ENCODE results near the gene JARID2. TPM values are rescaled to one million over a fixed set of nuclear protein-coding genes. Genes with fewer than 3 reads are reported as not detected.
"Not testable (repeated sequence)": the region's sequence is repeated elsewhere in the genome, so short reads cannot be mapped to it uniquely, and the experiment has no call there.

Gene JARID2
- total RNA-seq, 2 experiments from 2014 or later, result 30.0 to 42.4 TPM

DNA sequence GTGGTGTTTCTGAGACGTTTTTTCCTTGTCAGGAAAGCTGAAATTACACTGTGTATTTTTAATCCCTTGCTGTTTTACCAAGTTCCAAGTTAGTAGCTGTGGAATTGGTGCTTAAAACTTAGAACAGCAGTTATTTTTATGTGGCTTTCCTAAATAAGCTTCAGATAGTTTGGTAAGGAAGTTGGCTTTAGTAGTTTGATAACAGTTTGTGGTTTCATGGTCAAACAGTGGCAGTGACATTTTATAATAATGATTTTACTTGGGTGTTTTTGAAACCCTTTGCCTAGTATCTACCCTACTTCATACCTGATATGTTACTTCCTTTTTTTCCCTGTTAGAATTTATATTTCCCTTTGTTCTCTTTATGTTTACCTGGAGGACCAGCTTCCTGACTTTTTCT lies 164.9 kb downstream of the JARID2 start:
- Mint-ChIP-seq H3K27ac (peak overlapping the region; percentile 90), H3K4me1 (peaks cover 58% of the 10 kb centered on the region), H3K9me3 (ENCODE audit: low read depth) (peaks cover 2% of the 10 kb centered on the region), H3K4me3 (peak overlapping the region; percentile 30), H3K36me3 (peaks cover 32% of the 10 kb centered on the region), H3K27me3 (no peaks in the 10 kb centered on the region)
- DNase-seq (no peak), ATAC-seq (no peak)
- CTCF ChIA-PET, result interaction anchor here (1.3 to 2.3 kb wide), 2 partner anchors 11 to 107 kb away, joined by 3 to 16 read pairs; no protein-coding TSS in a partner anchor

DNA sequence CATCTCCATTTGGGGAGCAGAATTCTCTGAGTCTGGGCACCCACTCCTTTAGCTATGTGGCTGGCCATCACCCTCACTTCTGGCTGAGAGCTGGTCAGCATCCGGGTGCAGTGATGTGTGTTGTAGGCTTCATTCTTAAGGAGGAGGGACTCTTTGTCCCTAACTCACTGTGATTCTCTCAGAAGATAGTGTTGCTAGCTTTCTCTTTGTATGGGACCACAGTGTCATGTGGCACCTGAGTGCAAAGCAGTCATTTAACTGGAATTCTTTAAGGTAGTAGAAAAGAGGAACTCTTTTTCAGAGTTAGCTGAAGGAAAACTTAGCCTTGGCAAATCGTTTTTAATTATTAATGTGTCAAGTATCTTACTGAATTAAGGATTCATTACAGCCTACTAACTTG lies 165.9 kb downstream of the JARID2 start:
- CTCF ChIA-PET, result interaction anchor here (1.6 to 2.3 kb wide), 3 partner anchors 10 to 27 kb away, joined by 5 to 16 read pairs (median 5); no protein-coding TSS in a partner anchor
- no peak for ATAC-seq
- peaks cover 60% of the 10 kb centered on the region for H3K4me1 Mint-ChIP-seq
- peaks cover 38% of the 10 kb centered on the region for H3K36me3 Mint-ChIP-seq
- peak overlapping the region; percentile 90 for H3K27ac Mint-ChIP-seq
- H3K9me3 Mint-ChIP-seq (ENCODE audit: low read depth), result peaks cover 4% of the 10 kb centered on the region
- no peaks in the 10 kb centered on the region for H3K27me3 Mint-ChIP-seq
- peak overlapping the region; percentile 30 for H3K4me3 Mint-ChIP-seq
- no peak for DNase-seq

DNA sequence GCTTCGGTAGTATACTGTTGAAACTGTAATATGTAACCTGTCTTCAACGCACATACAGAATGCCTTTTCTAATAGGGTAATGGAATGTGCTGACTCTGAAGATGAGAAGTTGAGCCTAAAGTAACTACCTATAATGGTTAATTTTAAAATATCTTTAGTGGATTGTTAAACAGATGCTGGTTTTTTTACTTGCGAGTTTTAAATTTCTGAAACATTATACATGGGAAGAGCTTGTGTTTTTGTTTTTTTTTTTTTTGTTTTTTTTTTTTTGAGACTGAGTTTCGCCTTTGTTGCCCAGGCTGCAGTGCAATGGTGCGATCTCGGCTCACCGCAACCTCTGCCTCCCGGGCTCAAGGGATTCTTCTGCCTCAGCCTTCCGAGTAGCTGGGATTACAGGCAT lies 166.9 kb downstream of the JARID2 start:
- CTCF ChIA-PET, result interaction anchor here (1.2 to 2.0 kb wide), 3 partner anchors 10 to 26 kb away, joined by 4 to 5 read pairs (median 5); no protein-coding TSS in a partner anchor
- no peak for DNase-seq
- ATAC-seq, result no peak
- H3K4me3 Mint-ChIP-seq, result no peak overlapping the region
- H3K27ac Mint-ChIP-seq, result peak overlapping the region; percentile 24
- H3K27me3 Mint-ChIP-seq, result no peaks in the 10 kb centered on the region
- H3K36me3 Mint-ChIP-seq, result peaks cover 45% of the 10 kb centered on the region
- H3K9me3 Mint-ChIP-seq (ENCODE audit: low read depth), result peaks cover 7% of the 10 kb centered on the region
- peaks cover 65% of the 10 kb centered on the region for H3K4me1 Mint-ChIP-seq

DNA sequence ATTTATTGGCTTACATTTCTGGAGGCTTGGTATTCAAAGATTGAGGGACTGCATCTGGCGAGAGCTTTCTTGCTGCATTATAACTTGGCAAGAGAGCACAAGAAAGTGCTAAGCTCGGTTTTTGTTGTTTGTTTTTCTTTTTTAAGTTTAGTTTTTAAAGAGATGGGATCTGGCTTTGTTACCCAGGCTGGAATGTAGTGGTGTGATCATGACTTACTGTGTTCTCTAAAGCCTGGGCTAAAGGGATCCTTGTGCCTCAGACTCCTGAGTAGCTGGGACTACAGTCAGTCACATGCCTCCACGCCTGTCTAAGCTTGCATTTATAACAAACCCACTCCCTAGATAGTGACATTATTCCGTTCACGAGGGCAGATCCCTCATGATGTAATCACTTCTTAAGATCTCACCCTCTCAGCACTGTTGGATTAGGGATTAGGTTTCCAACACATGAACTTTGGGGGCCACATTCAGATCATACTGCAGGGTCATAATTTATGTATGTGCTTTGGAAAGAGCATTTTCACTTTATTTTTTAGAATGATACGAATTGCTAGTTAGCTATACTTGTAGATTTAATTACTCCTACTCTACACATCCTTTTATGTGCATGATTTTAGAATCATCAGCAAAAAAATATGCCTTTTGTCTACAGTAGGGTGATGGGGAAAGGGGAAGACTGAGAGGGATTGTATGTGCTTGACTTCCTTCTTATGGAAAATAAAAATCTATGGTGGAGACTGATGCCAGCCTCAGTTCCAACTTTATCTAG lies 167.8 kb downstream of the JARID2 start:
- ATAC-seq (no peak), DNase-seq (no peak)
- H3K9me3 Mint-ChIP-seq (ENCODE audit: low read depth), result peaks cover 9% of the 10 kb centered on the region
- CTCF ChIA-PET, result interaction anchor here (1.2 to 2.0 kb wide), 3 partner anchors 9 to 25 kb away, joined by 4 to 5 read pairs (median 5); no protein-coding TSS in a partner anchor
- peaks cover 54% of the 10 kb centered on the region for H3K36me3 Mint-ChIP-seq
- peak overlapping the region; percentile 34 for H3K27ac Mint-ChIP-seq
- no peaks in the 10 kb centered on the region for H3K27me3 Mint-ChIP-seq
- no peak overlapping the region for H3K4me3 Mint-ChIP-seq
- H3K4me1 Mint-ChIP-seq, result peaks cover 66% of the 10 kb centered on the region

DNA sequence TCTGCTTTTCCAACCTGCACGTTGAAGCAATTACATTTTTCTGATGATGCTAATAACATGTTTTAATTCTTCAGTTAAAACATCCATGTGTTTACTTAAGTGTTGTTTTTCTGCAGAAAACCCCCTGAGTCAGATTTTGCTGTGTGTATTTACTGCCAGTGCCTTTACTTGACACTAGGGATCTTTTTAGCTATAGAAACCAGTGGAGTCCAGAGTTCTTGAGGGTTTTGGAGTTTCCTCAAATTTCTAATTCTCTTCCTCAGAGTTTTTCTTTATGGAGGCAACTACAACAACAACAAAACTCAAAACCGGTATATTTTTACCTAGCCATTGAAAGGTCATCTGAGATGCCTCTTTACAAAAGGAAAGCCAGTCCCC lies 168.4 kb downstream of the JARID2 start:
- DNase-seq (no peak), ATAC-seq (no peak)
- Mint-ChIP-seq H3K27ac (peak overlapping the region; percentile 34), H3K4me3 (no peak overlapping the region), H3K36me3 (peaks cover 57% of the 10 kb centered on the region), H3K27me3 (no peaks in the 10 kb centered on the region), H3K9me3 (ENCODE audit: low read depth) (peaks cover 10% of the 10 kb centered on the region), H3K4me1 (peaks cover 61% of the 10 kb centered on the region)
- CTCF ChIA-PET, result no interaction called here

DNA sequence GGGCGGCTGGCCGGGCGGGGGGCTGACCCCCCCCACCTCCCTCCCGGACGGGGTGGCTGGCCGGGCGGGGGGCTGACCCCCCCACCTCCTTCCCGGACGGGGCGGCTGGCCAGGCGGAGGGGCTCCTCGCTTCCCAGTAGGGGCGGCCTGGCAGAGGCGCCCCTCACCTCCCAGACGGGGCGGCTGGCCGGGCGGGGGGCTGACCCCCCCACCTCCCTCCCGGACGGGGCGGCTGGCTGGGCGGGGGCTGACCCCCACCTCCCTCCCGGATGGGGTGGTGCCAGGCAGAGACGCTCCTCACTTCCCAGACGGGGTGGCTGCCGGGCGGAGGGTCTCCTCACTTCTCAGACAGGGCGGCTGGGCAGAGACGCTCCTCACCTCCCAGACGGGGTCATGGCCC lies 169.8 kb downstream of the JARID2 start:
- H3K27me3 Mint-ChIP-seq, H3K4me3 Mint-ChIP-seq, H3K27ac Mint-ChIP-seq, CTCF ChIA-PET, ATAC-seq, DNase-seq: not testable (repeated sequence)
- H3K36me3 Mint-ChIP-seq, result peaks cover 69% of the 10 kb centered on the region
- H3K9me3 Mint-ChIP-seq (ENCODE audit: low read depth), result peaks cover 18% of the 10 kb centered on the region
- H3K4me1 Mint-ChIP-seq, result peaks cover 51% of the 10 kb centered on the region

DNA sequence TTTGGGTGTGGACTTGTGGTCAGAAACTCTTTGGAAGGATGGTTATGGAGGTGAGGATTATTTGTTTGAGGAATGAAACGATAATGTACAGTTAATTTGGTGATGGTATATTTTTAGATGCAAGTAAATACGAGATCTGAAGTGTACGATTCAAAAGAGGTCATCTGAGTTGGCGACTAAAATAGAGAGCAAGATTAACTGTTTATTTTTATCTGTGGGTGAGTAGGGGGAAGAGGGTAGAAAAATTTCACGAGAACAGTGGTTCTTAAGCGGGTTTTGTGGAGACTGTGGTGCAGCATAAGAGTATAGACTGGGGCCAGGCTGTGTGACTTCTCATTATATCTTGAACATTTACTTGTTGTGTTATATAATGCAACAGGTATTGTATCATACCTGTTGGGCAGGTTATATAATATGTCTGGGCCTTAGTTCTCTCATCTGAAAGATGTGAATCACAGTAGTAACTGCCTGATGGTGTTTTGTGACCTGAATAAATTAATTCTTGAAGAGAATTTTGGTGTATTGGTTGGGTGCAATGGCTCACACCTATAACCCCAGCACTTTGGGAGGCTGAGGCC lies 171.2 kb downstream of the JARID2 start:
- no peaks in the 10 kb centered on the region for H3K27me3 Mint-ChIP-seq
- CTCF ChIA-PET, result no interaction called here
- H3K9me3 Mint-ChIP-seq (ENCODE audit: low read depth), result peaks cover 18% of the 10 kb centered on the region
- H3K27ac Mint-ChIP-seq, result peak overlapping the region; percentile 33
- peaks cover 49% of the 10 kb centered on the region for H3K4me1 Mint-ChIP-seq
- no peak overlapping the region for H3K4me3 Mint-ChIP-seq
- H3K36me3 Mint-ChIP-seq, result peaks cover 70% of the 10 kb centered on the region
- ATAC-seq, result no peak
- DNase-seq, result no peak

DNA sequence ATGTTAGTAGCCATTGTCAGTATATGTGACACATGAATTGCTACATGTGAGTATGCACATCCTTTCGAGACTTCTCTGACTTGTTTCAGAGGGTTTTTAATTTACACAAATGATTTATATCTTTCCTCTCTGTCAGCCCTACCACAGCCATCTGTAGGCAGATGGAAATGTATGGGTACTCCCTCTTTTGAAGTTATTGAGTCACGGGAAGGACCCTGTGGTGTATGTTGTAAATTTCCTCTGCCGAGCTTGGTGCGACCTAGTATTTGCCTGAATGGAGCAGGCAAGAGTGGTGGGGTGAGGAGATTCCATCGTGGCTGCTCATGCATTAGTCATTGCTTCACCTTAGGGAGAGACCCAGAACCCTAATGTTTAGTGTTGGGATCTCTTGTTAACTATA lies 171.9 kb downstream of the JARID2 start:
- no peak overlapping the region for H3K4me3 Mint-ChIP-seq
- H3K27ac Mint-ChIP-seq, result no peak overlapping the region
- DNase-seq (peak; percentile 47), ATAC-seq (peak; percentile 4)
- H3K36me3 Mint-ChIP-seq, result peaks cover 62% of the 10 kb centered on the region
- no peaks in the 10 kb centered on the region for H3K27me3 Mint-ChIP-seq
- CTCF ChIA-PET, result interaction anchor here (0.9 kb wide), 1 partner anchor 24 kb away, joined by 4 read pairs; no protein-coding TSS in a partner anchor
- H3K4me1 Mint-ChIP-seq, result peaks cover 52% of the 10 kb centered on the region
- peaks cover 18% of the 10 kb centered on the region for H3K9me3 Mint-ChIP-seq (ENCODE audit: low read depth)

DNA sequence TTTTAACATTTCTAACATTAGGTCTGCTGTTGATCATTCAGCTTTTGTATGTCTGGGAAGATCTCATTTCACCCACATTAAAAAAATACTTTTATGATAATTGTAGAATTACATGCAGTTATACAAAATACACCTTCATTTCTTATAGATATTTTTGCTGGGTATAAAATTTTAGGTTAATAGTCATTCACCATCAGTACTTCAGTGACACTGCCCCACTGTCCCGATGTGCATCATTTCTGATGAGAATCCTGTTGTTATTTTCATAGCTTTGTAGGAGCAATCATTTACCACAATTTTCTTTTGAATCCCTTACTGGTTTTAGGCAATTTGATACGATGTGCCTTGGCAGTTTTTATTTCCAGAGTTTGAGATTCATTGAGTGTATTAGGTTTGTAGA lies 173.6 kb downstream of the JARID2 start:
- Mint-ChIP-seq H3K27me3 (no peaks in the 10 kb centered on the region), H3K4me3 (no peak overlapping the region), H3K9me3 (ENCODE audit: low read depth) (peaks cover 17% of the 10 kb centered on the region), H3K27ac (no peak overlapping the region), H3K4me1 (peaks cover 50% of the 10 kb centered on the region), H3K36me3 (peaks cover 59% of the 10 kb centered on the region)
- no peak for ATAC-seq
- CTCF ChIA-PET, result interaction anchor here (4.4 kb wide), 1 partner anchor 13 kb away, joined by 21 read pairs; no protein-coding TSS in a partner anchor
- DNase-seq, result no peak

DNA sequence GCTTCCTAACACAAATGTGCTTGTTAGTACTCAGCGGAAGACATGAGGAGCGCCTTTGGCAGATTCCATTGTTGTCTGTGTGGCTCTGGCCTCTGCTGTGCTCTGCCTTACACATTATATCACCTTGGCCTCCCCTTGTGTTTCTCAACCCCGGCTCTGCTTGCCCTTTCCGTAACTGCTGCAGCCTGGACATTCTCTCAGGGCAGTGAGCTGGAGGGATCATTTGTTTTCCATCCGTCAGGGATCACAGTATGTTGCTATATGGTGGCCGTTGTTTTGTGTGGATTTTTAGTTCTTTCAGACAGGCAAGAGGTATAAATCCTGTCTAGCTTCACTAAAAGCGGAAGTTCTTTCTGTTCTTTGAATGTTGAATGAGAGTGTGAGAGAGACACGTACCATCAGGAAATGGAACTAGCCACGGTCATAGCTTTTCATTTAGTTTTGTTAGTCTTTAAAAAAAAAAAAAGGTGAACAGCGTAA lies 175.1 kb downstream of the JARID2 start:
- Mint-ChIP-seq H3K36me3 (peaks cover 61% of the 10 kb centered on the region), H3K27me3 (no peaks in the 10 kb centered on the region), H3K27ac (peak overlapping the region; percentile 90), H3K4me1 (peaks cover 56% of the 10 kb centered on the region), H3K4me3 (peak overlapping the region; percentile 37), H3K9me3 (ENCODE audit: low read depth) (peaks cover 16% of the 10 kb centered on the region)
- DNase-seq (no peak), ATAC-seq (peak; percentile 61)
- CTCF ChIA-PET, result interaction anchor here (0.7 to 4.4 kb wide), 12 partner anchors 10 to 174 kb away, joined by 3 to 21 read pairs (median 5); no protein-coding TSS in a partner anchor

DNA sequence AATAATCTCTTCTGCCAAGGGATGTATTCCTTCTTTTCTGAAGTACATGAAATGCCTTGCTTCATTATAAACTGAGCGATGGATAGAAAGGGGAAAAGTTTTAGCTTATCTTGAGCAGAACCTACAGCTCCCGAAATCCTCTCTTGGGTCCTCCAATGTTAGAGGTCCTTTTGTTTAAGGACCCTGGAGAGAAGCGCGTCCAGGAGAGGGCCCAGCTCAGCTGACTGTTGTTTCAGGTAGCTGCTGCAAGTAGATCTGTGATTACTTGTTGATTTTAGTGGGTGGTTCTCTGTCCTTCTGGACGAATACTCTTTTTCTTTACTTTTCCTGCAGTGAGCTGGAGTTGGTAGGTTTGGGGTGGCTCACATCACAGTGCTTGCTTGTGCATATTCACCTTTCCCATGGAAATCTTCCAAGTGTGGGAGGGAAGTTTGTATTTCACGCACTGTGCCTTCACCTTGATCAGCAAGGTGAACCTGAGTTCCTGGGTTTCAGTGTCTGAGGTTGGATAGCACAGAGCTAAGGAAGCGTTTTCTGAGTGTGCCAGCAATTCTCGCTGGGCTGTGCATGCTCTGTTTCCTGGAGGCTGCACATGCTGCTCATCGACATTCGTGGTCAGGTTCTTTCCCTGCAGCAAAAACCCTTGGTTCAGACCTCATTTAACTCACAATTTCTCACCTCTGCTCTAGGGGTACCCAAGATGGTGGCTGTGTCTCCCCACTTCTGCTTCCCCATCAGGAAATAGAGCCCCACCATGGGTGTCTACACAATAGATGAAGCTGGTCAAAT lies 176.3 kb downstream of the JARID2 start:
- Mint-ChIP-seq H3K4me1 (peaks cover 61% of the 10 kb centered on the region), H3K36me3 (peaks cover 55% of the 10 kb centered on the region), H3K27me3 (no peaks in the 10 kb centered on the region), H3K27ac (peak overlapping the region; percentile 90), H3K4me3 (peak overlapping the region; percentile 40), H3K9me3 (ENCODE audit: low read depth) (peaks cover 12% of the 10 kb centered on the region)
- CTCF ChIA-PET, result interaction anchor here (0.7 to 4.4 kb wide), 11 partner anchors 9 to 175 kb away, joined by 3 to 21 read pairs (median 6); no protein-coding TSS in a partner anchor
- DNase-seq (peak; percentile 77), ATAC-seq (peak; percentile 79)

DNA sequence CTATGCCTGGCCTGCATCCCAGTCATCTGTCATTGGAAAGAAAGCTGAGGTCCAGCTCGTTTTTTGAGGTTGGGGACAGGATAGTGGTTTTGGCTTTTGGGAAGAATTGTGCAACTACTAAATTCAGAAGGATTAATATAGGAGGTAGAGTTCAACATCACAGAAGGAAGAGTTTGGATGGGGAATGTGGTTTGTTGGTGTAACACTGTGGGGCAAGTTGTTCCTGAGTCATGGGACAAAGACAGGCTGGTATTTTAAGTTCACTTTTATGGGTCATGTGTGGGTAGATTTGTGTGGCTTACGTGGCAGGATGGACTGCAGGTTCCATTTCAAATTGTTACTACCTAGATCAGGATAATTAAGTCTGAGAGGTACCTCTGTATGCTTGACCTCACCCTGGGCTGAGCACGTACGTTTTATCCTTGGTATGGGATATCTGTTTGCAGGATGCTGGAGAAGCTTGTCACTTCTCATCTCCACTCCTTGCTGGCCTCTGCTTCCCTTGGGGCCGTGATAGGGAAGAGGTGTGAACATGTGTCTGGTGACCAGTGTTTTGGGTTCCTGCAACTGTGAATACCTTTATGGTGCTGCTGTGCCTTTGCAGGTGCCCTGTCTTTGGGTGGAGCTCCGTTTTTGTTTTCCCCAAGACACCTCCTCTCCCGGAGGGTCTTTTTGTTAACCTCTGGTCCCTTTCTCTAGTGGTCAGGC lies 177.6 kb downstream of the JARID2 start:
- Mint-ChIP-seq H3K36me3 (peaks cover 45% of the 10 kb centered on the region), H3K27ac (peak overlapping the region; percentile 90), H3K27me3 (no peaks in the 10 kb centered on the region), H3K4me3 (no peak overlapping the region), H3K4me1 (peaks cover 64% of the 10 kb centered on the region), H3K9me3 (ENCODE audit: low read depth) (peaks cover 9% of the 10 kb centered on the region)
- no peak for ATAC-seq
- DNase-seq, result no peak
- CTCF ChIA-PET, result interaction anchor here (0.8 to 4.4 kb wide), 4 partner anchors 9 to 15 kb away, joined by 4 to 21 read pairs (median 10); no protein-coding TSS in a partner anchor
